ENCODE results near the gene NEK6. TPM values are rescaled to one million over a fixed set of nuclear protein-coding genes. Genes with fewer than 3 reads are reported as not detected.

NEK6 gene
- total RNA-seq, 1 donor from 2014 or later = 47.7 TPM

DNA sequence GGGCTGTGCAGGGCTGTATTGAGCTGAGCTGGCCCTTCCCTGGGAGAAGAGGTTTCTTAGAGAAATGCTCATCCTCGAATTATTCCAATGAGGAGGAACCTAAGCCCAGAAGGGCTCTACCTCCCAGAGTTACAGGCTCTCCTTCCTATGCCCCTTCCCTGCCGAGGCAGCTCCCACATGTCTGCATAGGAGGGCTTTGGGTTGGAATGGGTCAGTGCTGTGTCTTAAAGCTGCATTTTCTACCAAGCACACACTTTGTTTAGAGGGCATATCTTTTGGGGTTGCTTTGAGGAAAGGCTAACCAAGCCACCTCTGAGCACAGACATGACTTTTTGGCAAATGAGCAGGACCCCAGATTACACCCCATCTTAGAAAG is 9.1 kb downstream of the NEK6 start:
- intact Hi-C loops (cut with micrococcal nuclease) = no loop called here
- DNase-seq (ENCODE audit: low spot score) = no peak
- Mint-ChIP-seq H3K4me1 (ENCODE audit: low read depth) (peaks cover 17% of the 10 kb centered on the region), H3K27me3 (ENCODE audit: low read depth) (no peaks in the 10 kb centered on the region), H3K4me3 (ENCODE audit: low read depth) (no peak overlapping the region), H3K36me3 (ENCODE audit: low read depth) (peaks cover 26% of the 10 kb centered on the region), H3K27ac (no peak overlapping the region), H3K9me3 (no peaks in the 10 kb centered on the region)

DNA sequence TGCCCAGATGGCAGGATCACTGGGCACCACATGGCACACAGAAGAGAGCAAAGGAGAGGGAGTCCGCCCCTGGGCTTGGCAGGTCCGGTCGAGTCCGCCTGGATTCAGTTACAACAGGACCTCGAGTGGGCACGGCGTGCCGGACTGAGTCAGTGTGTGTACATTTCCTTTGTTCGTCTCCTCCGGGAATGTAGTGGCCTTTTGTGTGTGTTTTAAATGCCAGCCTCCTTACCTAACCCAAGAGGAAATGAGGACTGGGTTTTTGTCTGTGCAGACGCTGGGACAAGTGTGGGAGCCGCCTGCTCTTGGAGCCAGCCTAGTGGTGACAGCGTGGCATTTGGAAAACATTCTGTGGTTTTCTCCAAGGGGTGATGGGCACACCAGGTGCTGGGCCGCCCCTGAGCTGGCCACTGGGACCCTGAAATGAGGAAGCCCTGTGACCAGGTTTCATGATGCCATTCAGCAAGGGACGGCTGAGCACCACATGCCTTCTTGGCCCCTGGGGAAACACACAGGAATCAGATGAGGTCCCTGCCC is 9.6 kb downstream of the NEK6 start:
- H3K27me3 Mint-ChIP-seq (ENCODE audit: low read depth) = no peaks in the 10 kb centered on the region
- H3K27ac Mint-ChIP-seq = no peak overlapping the region
- no peaks in the 10 kb centered on the region for H3K9me3 Mint-ChIP-seq
- DNase-seq (ENCODE audit: low spot score) = no peak
- H3K36me3 Mint-ChIP-seq (ENCODE audit: low read depth) = peaks cover 23% of the 10 kb centered on the region
- intact Hi-C loops (cut with micrococcal nuclease) = no loop called here
- peaks cover 14% of the 10 kb centered on the region for H3K4me1 Mint-ChIP-seq (ENCODE audit: low read depth)
- no peak overlapping the region for H3K4me3 Mint-ChIP-seq (ENCODE audit: low read depth)

DNA sequence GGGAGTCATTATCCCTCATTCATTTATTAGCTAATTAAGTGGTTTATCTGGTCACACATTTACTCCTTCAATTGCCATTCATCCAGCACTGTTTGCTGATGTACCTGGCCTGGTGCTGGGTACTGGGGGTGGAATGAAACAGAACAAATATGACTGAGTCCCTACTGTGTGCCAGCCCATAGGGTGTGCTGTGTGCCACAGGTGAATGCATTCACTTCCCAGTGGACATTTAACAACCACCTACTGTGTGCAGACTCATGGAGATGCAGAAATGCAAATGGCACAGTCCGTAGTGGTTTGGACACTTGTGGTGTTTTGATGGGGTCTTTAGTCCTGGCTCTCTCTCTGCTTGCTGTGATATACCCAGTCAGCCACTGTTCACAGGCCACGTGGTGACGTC is 10.5 kb downstream of the NEK6 start:
- intact Hi-C loops (cut with micrococcal nuclease) = no loop called here
- no peak for DNase-seq (ENCODE audit: low spot score)
- Mint-ChIP-seq H3K9me3 (no peaks in the 10 kb centered on the region), H3K4me1 (ENCODE audit: low read depth) (peaks cover 14% of the 10 kb centered on the region), H3K36me3 (ENCODE audit: low read depth) (peaks cover 21% of the 10 kb centered on the region), H3K27me3 (ENCODE audit: low read depth) (no peaks in the 10 kb centered on the region), H3K4me3 (ENCODE audit: low read depth) (no peak overlapping the region), H3K27ac (no peak overlapping the region)

DNA sequence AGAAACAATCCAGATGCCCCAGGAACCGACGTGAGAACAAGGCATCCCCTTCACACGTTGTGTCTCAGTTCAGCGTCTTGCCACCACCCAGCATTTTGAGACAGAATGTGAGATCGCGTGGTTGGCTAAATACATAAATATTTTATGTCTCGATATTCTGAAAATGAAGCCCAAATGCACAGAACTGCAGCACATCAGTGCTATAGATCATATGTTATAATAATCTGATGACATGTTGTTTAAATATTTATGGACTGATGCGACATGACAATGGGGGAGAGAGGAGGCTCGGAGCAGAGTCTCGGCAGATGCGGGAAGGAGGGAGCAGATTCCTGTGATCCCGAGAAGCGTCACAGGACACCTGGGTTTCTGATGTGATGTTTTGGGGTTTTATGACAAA is 10.9 kb downstream of the NEK6 start:
- Mint-ChIP-seq H3K9me3 (no peaks in the 10 kb centered on the region), H3K27me3 (ENCODE audit: low read depth) (no peaks in the 10 kb centered on the region), H3K27ac (no peak overlapping the region), H3K4me1 (ENCODE audit: low read depth) (peaks cover 14% of the 10 kb centered on the region), H3K4me3 (ENCODE audit: low read depth) (no peak overlapping the region), H3K36me3 (ENCODE audit: low read depth) (peaks cover 17% of the 10 kb centered on the region)
- intact Hi-C loops (cut with micrococcal nuclease) = no loop called here
- no peak for DNase-seq (ENCODE audit: low spot score)

DNA sequence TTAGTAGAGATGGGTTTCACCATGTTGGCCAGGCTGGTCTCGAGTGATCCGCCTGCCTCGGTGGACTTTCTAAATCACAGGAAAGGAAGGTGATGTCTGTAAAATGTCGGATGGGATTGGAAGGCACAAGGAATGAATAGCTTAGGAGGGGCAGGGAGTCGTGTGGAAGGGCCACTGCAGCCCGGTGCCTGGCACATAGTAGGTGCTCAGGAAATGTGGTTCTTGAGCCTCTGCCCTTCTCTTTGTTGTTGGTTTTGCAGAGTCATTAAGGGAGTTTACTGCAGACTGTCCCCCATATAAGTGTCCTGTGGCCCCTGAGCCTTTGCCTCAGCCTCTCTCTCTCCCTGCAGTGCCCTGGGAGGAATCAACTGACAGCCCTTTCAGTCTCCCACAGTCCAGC is 11.8 kb downstream of the NEK6 start:
- no peak for DNase-seq (ENCODE audit: low spot score)
- Mint-ChIP-seq H3K27ac (no peak overlapping the region), H3K4me3 (ENCODE audit: low read depth) (no peak overlapping the region), H3K36me3 (ENCODE audit: low read depth) (peaks cover 17% of the 10 kb centered on the region), H3K9me3 (no peaks in the 10 kb centered on the region), H3K27me3 (ENCODE audit: low read depth) (no peaks in the 10 kb centered on the region), H3K4me1 (ENCODE audit: low read depth) (peaks cover 14% of the 10 kb centered on the region)
- intact Hi-C loops (cut with micrococcal nuclease) = no loop called here

DNA sequence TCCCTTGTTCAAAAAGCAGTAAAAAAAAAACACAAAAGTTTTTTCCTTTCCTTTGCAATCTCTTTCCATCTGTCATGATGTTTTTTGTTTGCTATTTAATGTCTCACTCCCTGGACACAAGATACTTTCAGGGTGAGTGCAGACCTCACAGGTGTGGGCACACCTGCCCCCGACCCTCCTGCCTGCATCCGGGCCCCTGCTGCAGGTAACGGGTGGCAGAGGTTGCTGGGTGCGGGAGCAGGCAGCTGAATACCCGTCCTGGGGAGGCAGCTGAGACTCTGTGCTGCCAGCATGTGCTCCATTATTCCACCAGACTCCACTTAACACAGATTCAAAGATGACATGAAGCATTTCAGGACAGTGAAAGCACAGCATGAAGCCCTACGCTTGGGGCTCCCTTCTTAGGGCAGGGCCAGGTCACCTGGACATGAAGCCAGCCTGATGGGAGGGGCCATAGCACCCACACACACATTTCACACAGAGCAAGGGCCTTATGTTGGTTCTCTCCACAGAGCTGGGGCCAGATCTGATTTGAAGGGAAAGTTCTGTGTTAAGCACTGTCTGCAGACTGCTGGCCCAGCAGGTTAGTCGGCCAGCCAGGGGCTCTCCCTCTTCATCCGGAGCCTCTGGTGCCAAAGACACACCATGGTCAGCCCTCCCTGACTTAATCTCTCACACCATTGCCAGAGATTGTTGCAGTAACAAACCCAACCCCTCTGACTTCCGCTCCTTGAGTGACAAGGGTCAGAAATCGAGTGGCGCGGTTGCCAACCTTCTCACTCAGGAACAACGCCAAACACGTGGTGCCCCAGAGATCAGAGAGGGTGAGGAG is 13.0 kb downstream of the NEK6 start:
- Mint-ChIP-seq H3K4me3 (ENCODE audit: low read depth) (no peak overlapping the region), H3K27ac (no peak overlapping the region), H3K36me3 (ENCODE audit: low read depth) (peaks cover 10% of the 10 kb centered on the region), H3K27me3 (ENCODE audit: low read depth) (no peaks in the 10 kb centered on the region), H3K4me1 (ENCODE audit: low read depth) (peaks cover 12% of the 10 kb centered on the region), H3K9me3 (no peaks in the 10 kb centered on the region)
- intact Hi-C loops (cut with micrococcal nuclease) = no loop called here
- DNase-seq (ENCODE audit: low spot score) = no peak

DNA sequence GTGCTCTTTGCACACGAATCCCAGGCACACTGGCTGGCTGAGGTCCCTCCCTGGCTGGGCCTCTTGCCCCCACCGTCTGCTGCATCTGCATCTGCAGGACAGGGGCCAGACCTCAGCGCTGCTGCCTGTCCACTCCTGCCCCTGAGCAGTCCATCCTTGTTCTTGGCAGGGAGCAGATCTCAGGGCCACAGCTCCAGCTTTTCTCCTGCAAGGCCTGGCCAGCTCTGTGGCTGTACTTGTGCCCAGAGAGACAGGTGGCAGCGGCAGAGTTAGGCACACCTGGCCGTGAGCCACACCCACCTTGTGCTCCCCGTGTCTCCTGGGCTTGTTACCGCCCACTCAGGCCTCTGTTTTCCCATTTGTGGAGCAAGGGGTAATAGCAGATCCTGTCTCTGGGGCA is 13.9 kb downstream of the NEK6 start:
- no peak for DNase-seq (ENCODE audit: low spot score)
- Mint-ChIP-seq H3K27ac (no peak overlapping the region), H3K4me1 (ENCODE audit: low read depth) (peaks cover 12% of the 10 kb centered on the region), H3K4me3 (ENCODE audit: low read depth) (no peak overlapping the region), H3K27me3 (ENCODE audit: low read depth) (no peaks in the 10 kb centered on the region), H3K9me3 (no peaks in the 10 kb centered on the region), H3K36me3 (ENCODE audit: low read depth) (peaks cover 7% of the 10 kb centered on the region)
- intact Hi-C loops (cut with micrococcal nuclease) = no loop called here

DNA sequence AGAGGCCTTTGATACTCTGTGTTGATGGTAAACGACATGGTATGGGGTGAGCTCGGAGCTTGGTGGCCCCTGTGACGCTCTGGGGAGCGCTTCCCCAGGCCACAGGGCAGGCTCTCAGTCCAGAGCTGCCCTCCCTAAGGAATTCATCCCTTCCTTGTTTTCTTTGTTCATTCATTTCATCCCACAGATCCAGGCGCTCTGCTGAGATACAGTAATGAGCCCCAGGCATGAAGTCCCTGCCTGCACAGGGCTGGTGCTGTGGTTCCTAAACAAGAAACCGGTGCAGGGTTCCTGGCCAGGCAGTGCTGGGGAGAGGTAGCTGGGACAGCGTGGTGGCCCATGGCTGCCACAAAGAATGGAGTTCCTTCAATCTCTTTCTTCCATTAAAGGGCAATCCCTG is 14.4 kb downstream of the NEK6 start:
- peaks cover 7% of the 10 kb centered on the region for H3K36me3 Mint-ChIP-seq (ENCODE audit: low read depth)
- no peak overlapping the region for H3K27ac Mint-ChIP-seq
- no peaks in the 10 kb centered on the region for H3K27me3 Mint-ChIP-seq (ENCODE audit: low read depth)
- DNase-seq (ENCODE audit: low spot score) = no peak
- intact Hi-C loops (cut with micrococcal nuclease) = no loop called here
- H3K4me3 Mint-ChIP-seq (ENCODE audit: low read depth) = no peak overlapping the region
- H3K4me1 Mint-ChIP-seq (ENCODE audit: low read depth) = peaks cover 8% of the 10 kb centered on the region
- H3K9me3 Mint-ChIP-seq = no peaks in the 10 kb centered on the region

DNA sequence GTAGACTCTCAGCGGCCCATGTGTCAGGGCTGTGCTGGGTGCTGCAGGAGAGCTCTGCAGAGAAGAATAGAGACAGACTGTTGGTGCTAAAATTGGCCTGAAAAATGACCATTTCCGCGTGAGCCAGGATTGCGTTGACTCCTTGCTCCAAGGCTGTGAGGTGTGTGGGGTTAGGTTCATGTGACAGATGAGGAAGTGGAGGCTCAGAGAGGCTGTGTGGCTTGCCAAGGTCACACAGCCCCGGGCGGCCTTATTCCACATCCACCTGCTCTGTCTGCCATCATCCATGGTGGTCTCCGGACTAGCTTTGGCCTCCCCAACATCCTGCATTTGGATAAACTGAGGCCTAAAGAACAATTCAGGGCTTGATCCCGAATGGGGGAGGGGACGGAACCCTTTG is 15.2 kb downstream of the NEK6 start:
- Mint-ChIP-seq H3K4me1 (ENCODE audit: low read depth) (peaks cover 6% of the 10 kb centered on the region), H3K36me3 (ENCODE audit: low read depth) (peaks cover 10% of the 10 kb centered on the region), H3K4me3 (ENCODE audit: low read depth) (no peak overlapping the region), H3K27ac (no peak overlapping the region), H3K9me3 (no peaks in the 10 kb centered on the region), H3K27me3 (ENCODE audit: low read depth) (no peaks in the 10 kb centered on the region)
- no peak for DNase-seq (ENCODE audit: low spot score)
- intact Hi-C loops (cut with micrococcal nuclease) = no loop called here

DNA sequence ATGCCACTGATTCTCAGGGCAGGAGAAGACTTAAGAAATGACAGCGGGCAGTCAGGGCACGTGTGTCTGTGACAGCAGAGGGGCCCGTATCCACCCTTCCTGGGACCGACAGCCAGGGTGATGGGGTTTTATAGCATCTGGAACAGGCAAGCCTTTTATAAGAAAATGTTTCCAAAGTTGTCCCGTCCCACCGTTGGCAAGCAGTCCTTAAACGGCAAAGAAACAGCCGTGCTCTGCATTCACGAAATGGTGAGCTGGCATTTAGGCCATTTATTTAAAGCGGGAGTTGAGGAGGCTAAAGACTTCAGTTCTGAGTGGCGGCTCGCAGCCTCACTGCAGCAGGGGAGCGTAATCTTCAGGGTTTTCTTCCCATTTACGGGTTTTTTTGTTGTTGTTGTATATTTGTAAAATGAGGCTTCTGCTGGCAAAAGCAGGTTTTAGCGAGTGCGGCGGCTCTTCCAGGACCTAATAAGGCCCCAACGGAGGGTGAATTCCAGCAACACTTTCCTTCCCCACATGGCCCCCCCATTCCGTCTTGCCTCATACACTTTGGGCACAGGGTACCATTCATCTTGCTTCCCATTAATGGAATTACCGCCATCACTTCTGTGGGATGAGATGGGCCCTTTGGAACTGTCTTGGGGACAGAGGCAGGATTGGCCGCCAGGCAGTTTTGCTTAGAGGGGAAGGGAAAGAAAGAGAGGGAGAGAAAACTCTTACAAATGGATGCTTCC is 15.8 kb downstream of the NEK6 start:
- Mint-ChIP-seq H3K4me3 (ENCODE audit: low read depth) (no peak overlapping the region), H3K9me3 (no peaks in the 10 kb centered on the region), H3K27me3 (ENCODE audit: low read depth) (no peaks in the 10 kb centered on the region), H3K27ac (no peak overlapping the region), H3K4me1 (ENCODE audit: low read depth) (peaks cover 9% of the 10 kb centered on the region), H3K36me3 (ENCODE audit: low read depth) (peaks cover 10% of the 10 kb centered on the region)
- intact Hi-C loops (cut with micrococcal nuclease) = no loop called here
- DNase-seq (ENCODE audit: low spot score) = no peak

DNA sequence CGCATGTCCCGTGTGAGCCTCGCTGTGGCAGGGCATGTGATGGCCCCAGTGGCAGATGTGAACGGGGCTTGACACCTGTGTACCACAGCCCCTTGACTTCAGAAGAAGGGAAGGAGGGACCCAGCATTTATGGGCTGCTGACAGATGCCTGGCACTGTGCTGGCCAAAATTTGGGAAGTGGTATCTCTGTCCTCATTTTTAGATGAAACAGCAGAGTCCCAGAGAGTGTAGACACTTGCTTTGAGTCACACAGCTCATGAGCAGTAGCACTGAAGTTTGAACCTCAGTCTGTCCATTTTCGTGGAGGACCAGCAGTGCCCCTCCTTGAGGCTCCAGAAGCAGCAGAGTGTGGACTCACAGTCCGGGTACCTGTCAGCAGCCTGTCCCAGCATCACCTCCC is 16.5 kb downstream of the NEK6 start:
- Mint-ChIP-seq H3K4me3 (ENCODE audit: low read depth) (no peak overlapping the region), H3K27ac (no peak overlapping the region), H3K9me3 (no peaks in the 10 kb centered on the region), H3K4me1 (ENCODE audit: low read depth) (peaks cover 9% of the 10 kb centered on the region), H3K27me3 (ENCODE audit: low read depth) (no peaks in the 10 kb centered on the region), H3K36me3 (ENCODE audit: low read depth) (peaks cover 10% of the 10 kb centered on the region)
- intact Hi-C loops (cut with micrococcal nuclease) = no loop called here
- no peak for DNase-seq (ENCODE audit: low spot score)

DNA sequence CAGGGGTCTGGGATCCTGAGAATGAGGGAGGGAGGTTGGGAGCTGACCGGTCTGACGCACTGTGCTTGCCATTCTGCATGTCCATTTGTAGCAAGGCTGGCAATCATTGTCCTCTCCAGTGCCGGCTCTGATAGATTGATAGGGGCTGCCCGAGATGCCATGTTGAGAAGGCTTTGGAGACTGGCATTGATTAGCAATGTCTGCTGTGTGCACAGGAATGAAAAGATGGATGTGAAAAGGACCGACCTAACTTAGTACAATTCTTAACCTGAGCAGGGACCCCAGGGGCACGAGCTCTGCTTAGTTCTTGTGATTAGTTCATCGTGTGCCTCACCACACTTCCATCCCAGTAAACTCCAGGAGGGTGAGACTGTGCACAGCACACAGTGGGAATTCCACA is 17.0 kb downstream of the NEK6 start:
- Mint-ChIP-seq H3K4me3 (ENCODE audit: low read depth) (no peak overlapping the region), H3K36me3 (ENCODE audit: low read depth) (peaks cover 10% of the 10 kb centered on the region), H3K4me1 (ENCODE audit: low read depth) (peaks cover 9% of the 10 kb centered on the region), H3K27ac (no peak overlapping the region), H3K9me3 (no peaks in the 10 kb centered on the region), H3K27me3 (ENCODE audit: low read depth) (no peaks in the 10 kb centered on the region)
- intact Hi-C loops (cut with micrococcal nuclease) = no loop called here
- DNase-seq (ENCODE audit: low spot score) = no peak

DNA sequence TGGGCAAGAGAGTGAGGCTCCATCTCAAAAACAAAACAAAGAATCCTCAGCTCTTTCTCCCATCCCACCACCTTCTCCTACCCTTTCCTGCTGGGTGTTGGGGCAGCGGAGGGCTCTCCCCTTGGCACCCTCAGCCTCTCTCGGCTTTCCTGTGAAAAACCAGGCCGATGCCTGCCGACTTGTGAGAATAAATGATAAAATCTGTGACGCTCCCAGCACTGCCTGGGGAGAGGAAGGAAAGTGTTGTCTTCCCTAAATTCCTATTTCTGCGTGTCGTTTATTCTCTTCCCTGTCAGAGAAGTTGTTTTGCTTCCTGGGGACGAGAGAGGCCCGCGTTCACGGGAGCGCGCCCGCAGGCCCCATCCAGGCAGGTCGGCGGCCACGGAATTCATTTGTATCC is 19.7 kb downstream of the NEK6 start:
- Mint-ChIP-seq H3K36me3 (ENCODE audit: low read depth) (peaks cover 12% of the 10 kb centered on the region), H3K9me3 (no peaks in the 10 kb centered on the region), H3K4me3 (ENCODE audit: low read depth) (no peak overlapping the region), H3K27ac (no peak overlapping the region), H3K27me3 (ENCODE audit: low read depth) (no peaks in the 10 kb centered on the region), H3K4me1 (ENCODE audit: low read depth) (peaks cover 11% of the 10 kb centered on the region)
- no peak for DNase-seq (ENCODE audit: low spot score)
- intact Hi-C loops (cut with micrococcal nuclease) = no loop called here

Measured in activated T-helper 2 cell treated with anti-CD3 and anti-CD28 coated beads, Interferon-gamma antibody, Interleukin-2, Interleukin-4, amounts not matched to agents 10 μg/mL and 5 μg/mL and 100 μg/mL, durations not matched to agents 14 hours and 24 hours and 36 hours (primary cell).